Cardiac septum (tissue), 1 donor: ENCODE data around the gene PHRF1. TPM values are rescaled to one million over a fixed set of nuclear protein-coding genes. Genes with fewer than 3 reads are reported as not detected.
"Not testable (repeated sequence)": the region's sequence is repeated elsewhere in the genome, so short reads cannot be mapped to it uniquely, and the experiment has no call there.

Source experiments
- DNase-seq: peaks from one replicate; pipeline ENCODE4 v3.0.0-alpha.2; 2020; ENCODE audit warnings: low spot score
- intact Hi-C: fragments of 100-400 bp; cut with DNase I; formaldehyde crosslinking; loops from one replicate; pipeline ENCODE4 v1.14.0; 2022
- total RNA-seq: library from RNA; stranded (reverse); fragmentation: NEBNext Ultra II Directional; extraction: Animal tissue kit (Norgen Biotek cat#: 25700); gene quantifications from one replicate; pipeline ENCODE4 v1.2.1, GENCODE V29; 2021
- donor health status: DM: no; HTN: no; CAD: no.

The PHRF1 gene
- total RNA-seq, 1 donor from 2014 or later: 20.9 TPM

DNA sequence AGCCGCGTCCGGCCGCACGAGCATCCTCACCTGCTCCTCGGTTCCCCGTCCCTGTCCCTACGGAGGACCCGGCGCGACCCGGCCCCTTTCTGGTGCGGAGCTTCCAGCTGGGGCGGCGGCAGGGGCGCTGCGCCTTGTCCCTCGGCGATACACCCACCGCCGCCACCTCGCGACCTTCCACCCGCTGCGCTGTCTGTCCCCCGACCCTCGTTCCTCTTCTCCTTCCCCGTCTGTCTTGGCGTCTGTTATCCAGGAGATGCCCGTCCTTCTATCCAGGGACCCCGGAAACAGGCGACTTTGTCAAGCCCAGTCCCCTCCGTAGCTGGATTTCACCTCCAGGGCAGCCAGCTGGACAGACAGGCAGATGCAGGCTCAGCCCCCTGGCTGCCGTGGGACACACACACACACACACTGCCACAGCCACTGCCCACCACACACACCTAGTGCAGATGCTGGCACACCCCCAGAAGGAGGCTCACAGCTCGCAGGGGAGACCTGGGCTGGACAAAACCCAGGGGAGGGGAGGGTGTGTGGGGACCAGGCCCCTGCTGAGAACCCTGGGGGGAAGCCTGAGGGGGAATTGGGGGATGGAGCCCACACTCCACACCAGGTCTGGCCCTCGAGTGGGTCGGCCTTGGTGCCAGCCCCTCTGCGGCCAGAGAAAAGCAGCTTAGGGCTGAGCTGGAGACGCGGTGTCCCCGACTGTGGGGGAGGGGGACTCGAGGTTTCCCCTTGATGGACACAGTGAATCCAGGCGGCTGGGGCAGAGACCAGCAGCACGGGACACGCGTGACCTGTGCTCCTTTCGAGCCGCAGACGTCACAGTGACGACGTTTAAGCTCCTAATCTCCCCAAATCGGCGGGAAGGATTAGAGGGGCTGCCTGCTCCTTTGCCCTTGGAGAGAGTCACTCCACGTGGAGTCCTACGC is 61.6 kb downstream of the PHRF1 start:
- no peak for DNase-seq
- intact Hi-C loops: no loop called here

DNA sequence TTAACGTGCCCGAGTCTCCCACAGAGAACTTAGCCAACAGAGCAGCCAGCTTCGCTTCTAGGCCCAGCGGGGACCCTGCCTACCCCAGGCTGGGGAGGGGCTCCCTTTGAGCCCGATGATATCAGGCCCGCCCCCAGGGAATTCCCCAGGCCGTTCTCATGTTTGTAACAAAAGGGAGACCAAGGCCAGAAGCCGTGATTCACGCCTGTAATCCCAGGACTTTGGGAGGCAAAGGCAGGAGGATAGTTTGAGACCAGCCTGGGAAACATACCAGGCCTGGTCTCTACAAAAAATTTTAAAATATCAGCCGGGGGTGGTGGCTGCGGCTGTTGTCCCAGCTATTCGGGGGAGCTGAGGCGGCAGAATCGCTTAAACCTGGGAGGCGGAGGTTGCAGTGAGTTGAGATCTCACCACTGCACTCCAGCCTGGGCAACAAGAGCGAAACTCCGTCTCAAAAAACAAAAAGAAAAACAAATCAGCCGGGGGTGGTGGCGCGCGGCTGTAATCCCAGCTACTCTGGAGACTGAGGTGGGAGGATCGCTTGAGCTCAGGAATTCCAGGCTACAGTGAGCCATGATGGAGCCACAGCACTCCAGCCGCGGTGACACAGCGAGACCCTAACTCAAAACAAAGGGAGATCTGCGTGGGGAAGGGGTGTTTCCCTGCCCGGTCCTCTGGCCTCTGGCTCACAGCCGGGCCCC is 62.5 kb downstream of the PHRF1 start:
- no peak for DNase-seq
- intact Hi-C loops: no loop called here

GRCh38 chr11:639332-639955 is 63.2 kb downstream of the PHRF1 start:
- intact Hi-C loops: no loop called here
- DNase-seq: no peak

GRCh38 chr11:640021-640706 is 63.9 kb downstream of the PHRF1 start:
- intact Hi-C loops: no loop called here
- DNase-seq: no peak

DNA sequence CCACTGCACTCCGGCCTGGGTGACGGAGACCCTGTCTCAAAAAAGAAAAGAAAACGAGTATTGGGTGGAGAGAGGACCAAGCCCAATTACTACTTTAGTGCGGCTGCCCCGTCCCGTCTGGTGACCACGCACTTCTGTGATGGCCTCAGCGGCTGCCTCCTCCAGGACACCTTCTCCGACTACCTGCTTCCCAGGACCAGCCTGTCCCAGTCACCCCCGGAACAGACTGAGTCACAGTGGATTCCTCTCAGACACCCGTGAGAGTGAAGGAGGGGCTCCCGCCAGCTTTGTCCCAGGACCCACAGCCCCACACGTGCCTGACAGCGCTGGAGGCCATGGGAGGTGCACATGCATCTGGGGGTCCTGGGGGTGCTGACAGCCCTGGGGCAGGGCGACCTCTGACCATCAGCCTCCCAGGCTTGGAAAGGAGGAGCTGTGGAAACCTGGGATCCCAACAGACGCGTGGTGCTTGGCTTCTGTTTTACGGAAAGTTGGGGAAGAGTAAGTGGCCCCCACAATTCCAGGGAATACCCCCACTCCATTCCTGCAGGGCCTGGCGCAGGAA is 65.6 kb downstream of the PHRF1 start:
- intact Hi-C loops: no loop called here
- no peak for DNase-seq

DNA sequence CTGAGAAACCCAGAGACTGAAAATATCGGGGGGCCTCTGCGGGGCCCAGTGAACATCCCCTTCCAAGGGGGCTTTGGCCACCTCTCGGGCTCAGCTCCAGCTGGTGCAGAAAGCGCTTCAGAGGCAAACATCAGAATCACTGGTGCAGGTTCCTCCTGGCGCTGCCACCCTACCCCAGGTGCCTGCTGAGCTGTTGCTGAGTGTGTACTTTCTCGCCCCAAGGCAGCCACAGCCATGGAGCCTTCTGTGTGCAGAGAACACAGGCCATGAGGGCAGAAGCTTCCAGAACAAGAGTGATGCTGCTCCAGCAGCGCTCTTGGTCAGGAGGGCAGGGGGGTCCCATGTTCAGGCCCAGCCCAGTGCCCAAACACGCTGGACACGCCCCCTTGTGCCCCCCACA is 67.1 kb downstream of the PHRF1 start:
- intact Hi-C loops: no loop called here
- no peak for DNase-seq

DNA sequence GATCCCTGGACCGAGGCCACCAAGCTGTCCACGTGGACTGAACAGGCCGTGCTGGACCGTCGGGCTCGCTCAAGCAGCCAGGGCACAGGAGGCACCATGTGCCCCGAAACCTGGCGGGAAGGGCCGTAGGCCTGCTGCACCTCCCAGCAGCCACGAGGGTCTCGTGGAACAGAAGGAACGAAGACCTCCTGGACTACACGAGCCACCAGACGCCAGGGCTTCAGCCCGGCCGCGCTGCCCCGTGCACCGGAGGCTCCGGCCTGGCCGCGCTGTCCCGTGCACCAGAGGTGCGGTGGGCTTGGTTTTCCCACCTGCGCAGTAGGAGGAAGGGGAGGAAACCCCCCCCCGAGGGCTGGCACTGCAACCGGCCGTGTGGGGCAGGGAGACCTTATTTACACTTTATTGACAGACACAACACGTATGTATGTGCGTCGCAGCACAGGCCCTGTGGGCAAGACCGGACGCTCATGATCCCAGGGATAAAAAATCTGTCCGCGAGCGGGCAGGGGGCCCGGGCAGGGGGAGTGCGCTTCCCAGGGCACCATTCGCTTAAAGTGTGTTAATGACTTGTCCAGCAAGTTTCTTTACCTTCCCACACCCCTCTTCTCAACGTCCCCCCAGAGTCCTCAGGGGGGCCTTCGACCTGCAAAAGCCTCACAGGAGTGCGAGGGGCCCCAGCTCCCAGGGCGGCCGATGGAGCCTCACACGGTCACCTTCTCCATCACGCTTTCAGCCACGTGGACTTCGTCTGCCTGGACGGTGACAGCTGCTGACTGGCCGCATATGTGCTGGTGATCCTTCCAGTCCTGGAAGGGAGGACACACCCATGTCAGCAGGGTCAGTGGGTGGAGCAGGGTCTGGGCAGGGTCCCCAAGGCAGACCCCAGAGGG is 67.8 kb downstream of the PHRF1 start:
- intact Hi-C loops: no loop called here
- no peak for DNase-seq

GRCh38 chr11:645536-645935 is 69.3 kb downstream of the PHRF1 start:
- DNase-seq: no peak
- intact Hi-C loops: no loop called here

DNA sequence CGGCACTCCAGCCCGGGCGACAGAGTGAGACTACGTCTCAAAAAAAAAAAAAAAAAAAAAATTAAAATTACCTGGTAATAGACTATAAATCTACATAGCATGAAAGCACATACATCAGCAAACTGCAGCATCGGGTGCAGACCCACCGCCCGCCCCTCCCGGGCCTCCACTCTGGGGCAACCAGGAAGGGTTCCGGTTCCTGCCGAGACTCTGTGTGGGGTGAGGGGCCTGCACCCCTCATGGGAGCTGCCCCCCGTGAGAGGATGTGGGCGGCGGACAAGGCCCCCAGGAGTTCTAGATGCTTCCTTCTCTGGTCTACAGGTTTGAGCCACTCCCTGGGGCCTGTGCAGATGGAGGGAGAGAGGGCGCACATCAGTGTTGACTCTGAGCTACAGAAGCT is 69.9 kb downstream of the PHRF1 start:
- intact Hi-C loops: no loop called here
- no peak for DNase-seq

DNA sequence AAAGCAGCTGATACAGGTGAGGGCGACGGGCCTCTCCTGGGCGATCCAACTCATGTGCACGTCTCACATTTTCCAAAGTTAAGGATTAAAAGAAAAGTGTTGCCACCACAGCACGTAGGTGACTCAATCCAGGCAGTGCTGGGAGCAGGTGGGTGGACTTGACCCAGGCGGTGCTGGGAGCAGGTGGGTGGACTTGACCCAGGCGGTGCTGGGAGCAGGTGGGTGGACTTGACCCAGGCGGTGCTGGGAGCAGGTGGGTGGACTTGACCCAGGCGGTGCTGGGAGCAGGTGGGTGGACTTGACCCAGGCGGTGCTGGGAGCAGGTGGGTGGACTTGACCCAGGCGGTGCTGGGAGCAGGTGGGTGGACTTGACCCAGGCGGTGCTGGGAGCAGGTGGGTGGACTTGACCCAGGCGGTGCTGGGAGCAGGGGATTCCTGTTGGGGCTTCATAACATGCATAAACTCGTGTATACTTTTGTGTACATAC is 71.4 kb downstream of the PHRF1 start:
- DNase-seq, intact Hi-C loops: not testable (repeated sequence)

- no peak for DNase-seq
- intact Hi-C loops: no loop called here
Observed at GRCh38 chr11:650482-650881, 74.2 kb downstream of the PHRF1 start.

DNA sequence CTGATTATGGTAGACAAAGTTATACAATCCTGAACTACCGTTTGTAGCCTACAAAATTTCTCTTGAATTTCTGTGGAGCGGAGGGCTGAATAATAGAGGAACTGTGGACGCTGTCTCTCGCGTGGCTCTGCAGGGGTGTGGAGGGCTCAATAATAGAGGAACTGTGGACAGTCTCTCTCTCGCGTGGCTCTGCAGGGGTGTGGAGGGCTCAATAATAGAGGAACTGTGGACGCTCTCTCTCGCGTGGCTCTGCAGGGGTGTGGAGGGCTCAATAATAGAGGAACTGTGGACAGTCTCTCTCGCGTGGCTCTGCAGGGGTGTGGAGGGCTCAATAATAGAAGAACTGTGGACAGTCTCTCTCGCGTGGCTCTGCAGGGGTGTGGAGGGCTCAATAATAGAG is 76.9 kb downstream of the PHRF1 start:
- intact Hi-C loops, DNase-seq: not testable (repeated sequence)

- intact Hi-C loops: no loop called here
- DNase-seq: no peak
Observed at GRCh38 chr11:653837-654236, 77.6 kb downstream of the PHRF1 start.

DNA sequence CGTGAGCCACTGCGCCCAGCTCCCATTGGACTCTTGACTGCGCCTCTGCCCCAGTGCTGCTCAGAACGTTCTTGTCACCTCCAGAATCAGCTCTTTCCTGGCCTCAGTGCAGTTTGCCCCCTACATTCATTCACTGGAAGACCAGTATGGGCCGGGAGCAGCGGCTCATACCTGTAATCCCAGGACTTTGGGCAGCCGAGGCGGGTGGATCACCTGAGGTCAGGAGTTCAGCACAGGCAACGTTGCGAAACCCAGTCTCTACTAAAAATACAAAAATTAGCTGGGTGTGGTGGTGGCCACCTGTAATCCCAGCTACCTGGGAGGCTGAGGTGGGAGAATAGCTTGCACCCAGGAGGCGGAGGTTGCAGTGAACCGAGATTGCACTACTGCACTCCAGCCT is 78.2 kb downstream of the PHRF1 start:
- intact Hi-C loops, DNase-seq: not testable (repeated sequence)

DNA sequence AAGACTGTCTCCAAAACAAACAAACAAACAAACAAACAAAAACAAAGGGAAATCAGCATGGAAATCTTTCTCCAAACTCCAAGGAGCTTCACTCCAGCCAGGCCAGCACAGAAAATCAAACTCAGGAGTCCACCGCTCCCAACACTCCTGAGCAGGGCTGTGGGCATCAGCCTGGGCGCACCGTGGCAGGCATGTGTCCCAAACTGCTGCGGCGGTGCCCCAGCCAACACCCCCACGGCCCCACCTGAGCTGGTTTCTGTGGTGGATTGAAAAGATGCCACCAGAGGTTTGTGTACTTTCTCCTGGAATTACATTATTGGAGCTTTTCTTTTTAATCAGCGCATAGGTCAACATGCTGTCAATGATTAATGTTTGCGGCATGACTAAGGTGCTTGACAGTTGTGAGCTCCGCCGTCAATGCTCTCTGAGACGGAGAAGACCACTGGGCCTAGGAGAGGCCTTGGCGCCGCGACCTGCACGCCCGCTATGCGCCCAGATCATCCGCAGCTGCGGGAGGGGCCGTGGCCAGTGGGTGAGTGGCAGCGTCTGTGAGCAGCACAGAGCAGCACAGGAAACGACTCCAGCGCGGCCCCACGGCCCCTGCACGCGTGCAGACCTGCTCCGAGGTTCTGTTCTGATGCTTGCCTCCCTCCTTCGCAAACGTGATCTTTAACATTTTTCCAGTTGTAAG is 78.9 kb downstream of the PHRF1 start:
- intact Hi-C loops: no loop called here
- DNase-seq: no peak

DNA sequence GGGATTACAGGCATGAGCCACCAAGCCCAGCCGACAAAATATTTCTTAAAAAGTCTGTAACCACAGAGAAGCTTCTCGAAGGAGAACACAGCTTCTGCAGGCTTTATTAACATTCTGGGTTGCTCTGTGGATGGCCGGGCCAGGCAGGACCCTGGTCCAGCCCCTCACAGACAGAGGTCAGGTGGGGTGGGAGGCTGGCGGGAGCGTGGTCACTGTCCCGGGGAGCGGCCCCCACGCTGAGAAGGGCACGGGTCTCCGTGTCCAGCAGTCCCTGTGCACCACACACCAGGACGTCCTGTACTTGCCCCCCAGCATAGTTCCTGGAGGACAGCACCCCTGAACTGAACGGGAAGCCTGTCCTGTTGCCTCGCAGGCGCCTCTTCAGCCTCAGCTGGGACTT is 80.2 kb downstream of the PHRF1 start:
- intact Hi-C loops: no loop called here
- no peak for DNase-seq

GRCh38 chr11:656866-657265 is 80.6 kb downstream of the PHRF1 start:
- no peak for DNase-seq
- intact Hi-C loops: no loop called here

DNA sequence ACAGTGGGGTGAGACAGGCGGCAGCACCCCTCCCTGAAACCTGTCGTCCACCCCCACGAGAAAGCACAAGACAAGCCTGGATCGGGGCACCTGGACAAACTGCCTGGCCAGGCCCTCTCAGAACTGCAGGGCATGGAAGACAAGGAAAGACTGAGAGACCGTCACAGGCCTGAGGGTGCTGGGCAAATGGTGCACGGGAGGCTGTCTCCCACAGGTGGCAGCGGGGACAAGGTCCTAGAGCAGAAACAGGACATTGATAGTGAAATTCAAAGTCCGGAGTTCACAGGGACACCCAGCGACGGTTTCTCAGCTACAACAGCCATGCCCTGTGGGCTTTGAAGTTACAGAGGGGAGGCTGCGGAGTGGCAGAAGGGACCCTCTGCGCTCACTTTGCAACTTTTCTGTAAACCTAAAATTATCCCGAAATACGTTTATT is 81.4 kb downstream of the PHRF1 start:
- intact Hi-C loops: no loop called here

More for the DNA sequence above, 81.4 kb downstream of the PHRF1 start:
- no peak for DNase-seq
